ENCODE data around the gene CTXN3. TPM values are rescaled to one million over a fixed set of nuclear protein-coding genes. Genes with fewer than 3 reads are reported as not detected.

The CTXN3 gene
- total and polyA plus RNA-seq, 4 donors, result not detected

DNA sequence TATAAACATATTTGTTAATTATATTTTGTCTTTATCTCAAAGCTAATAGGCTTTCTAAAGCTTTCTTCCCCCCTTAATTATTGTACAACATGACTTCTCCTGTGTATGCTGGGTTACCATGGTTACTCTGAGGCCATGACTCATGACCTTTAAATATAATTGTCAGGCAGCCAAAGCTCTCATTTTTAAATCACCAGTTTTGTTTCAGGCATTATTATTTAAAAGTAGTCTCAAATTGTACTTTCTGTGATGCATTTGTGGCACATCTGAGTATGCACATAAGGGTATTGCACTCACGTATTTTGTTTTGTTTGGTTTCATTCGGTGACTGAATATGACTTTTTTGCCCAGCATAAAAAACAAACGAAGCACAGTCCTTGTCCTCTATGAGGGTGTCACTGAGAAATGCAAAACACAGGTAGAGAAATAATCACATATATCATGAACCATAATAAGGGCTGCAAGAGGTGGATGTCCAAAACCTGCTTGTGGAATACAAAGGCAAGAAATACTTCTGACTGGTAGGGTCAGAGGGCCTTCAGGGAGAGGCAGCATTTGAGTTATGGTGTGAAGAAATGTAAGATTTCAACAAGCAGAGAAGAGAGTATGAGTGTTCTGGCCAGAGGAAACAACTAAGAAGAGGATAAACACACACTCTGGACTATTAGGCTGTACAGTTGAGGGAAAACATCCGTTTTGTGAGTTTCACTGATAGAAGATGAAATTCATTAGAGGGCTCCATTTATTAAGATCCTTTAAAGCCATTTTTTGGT, 56.4 kb downstream of the CTXN3 start:
- H3K9me3 ChIP-seq (ENCODE audit: control insufficient read depth in 4 of 4, insufficient read depth in 3 of 4, low read length in 3 of 4), result no peaks in the 10 kb centered on the region
- no peak overlapping the region for H3K4me3 ChIP-seq
- TF ChIP-seq, protein P1, sequence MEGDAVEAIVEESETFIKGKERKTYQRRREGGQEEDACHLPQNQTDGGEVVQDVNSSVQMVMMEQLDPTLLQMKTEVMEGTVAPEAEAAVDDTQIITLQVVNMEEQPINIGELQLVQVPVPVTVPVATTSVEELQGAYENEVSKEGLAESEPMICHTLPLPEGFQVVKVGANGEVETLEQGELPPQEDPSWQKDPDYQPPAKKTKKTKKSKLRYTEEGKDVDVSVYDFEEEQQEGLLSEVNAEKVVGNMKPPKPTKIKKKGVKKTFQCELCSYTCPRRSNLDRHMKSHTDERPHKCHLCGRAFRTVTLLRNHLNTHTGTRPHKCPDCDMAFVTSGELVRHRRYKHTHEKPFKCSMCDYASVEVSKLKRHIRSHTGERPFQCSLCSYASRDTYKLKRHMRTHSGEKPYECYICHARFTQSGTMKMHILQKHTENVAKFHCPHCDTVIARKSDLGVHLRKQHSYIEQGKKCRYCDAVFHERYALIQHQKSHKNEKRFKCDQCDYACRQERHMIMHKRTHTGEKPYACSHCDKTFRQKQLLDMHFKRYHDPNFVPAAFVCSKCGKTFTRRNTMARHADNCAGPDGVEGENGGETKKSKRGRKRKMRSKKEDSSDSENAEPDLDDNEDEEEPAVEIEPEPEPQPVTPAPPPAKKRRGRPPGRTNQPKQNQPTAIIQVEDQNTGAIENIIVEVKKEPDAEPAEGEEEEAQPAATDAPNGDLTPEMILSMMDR (IDR thresholded peaks at IDR 0.05; ENCODE audit: control extremely low read depth, extremely low read depth), result no peak
- H3K9ac ChIP-seq (ENCODE audit: insufficient read depth in 1 of 2, low read length in 2 of 2), result no peak overlapping the region
- peaks cover 0 to 17% (median 0%) of the 10 kb centered on the region in 5 donors for H3K4me1 ChIP-seq (ENCODE audit: control insufficient read depth in 5 of 5, insufficient read depth in 5 of 5, low read length in 5 of 5)
- H3K27me3 ChIP-seq (ENCODE audit: control insufficient read depth in 3 of 3, insufficient read depth in 3 of 3, low read length in 2 of 3), result no peaks in the 10 kb centered on the region
- H3K27ac ChIP-seq (ENCODE audit: low read depth in 1 of 2, low read length in 1 of 2), result peak overlapping the region in 1 of 2 donors; percentile 45
- no peak for ATAC-seq (ENCODE audit: insufficient read depth, low FRiP score)
- peak in 2 of 3 donors; percentile 52 to 54 for DNase-seq
- WGBS, 2 donors, result 58 to 73% methylated on average over 4 of the region's 4 CpGs
- peaks cover 0 to 3% (median 0%) of the 10 kb centered on the region in 4 donors for H3K36me3 ChIP-seq (ENCODE audit: control insufficient read depth in 4 of 4, insufficient read depth in 4 of 4, low read length in 4 of 4)

DNA sequence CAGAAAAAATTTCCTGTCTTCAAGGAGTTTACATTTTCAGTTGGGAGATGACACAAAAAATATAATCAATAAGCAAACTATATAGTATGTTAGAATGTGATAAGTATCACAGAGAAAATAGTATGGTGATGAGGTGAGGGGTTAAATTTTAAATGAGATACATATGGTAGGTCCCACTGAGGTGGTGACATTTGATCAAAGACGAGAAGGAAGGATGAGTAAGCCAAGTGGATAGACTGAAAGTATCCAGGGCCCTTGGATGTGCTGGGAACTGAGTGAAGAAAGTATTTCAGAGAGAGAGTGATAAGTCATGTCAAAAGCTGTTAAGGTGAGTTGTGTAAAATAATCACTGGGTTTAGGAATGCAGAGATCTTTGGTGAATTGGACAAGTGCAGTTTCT, 57.8 kb downstream of the CTXN3 start:
- peaks cover 0 to 17% (median 0%) of the 10 kb centered on the region in 5 donors for H3K4me1 ChIP-seq (ENCODE audit: control insufficient read depth in 5 of 5, insufficient read depth in 5 of 5, low read length in 5 of 5)
- WGBS, 2 donors, result 74 to 89% methylated on average over 1 of the region's 1 CpG
- DNase-seq (no peak), ATAC-seq (ENCODE audit: insufficient read depth, low FRiP score) (no peak)
- TF ChIP-seq, protein P1 (IDR thresholded peaks at IDR 0.05; ENCODE audit: control extremely low read depth, extremely low read depth), result no peak
- no peaks in the 10 kb centered on the region for H3K27me3 ChIP-seq (ENCODE audit: control insufficient read depth in 3 of 3, insufficient read depth in 3 of 3, low read length in 2 of 3)
- H3K4me3 ChIP-seq, result no peak overlapping the region
- H3K36me3 ChIP-seq (ENCODE audit: control insufficient read depth in 4 of 4, insufficient read depth in 4 of 4, low read length in 4 of 4), result peaks cover 0 to 3% (median 0%) of the 10 kb centered on the region in 4 donors
- no peaks in the 10 kb centered on the region for H3K9me3 ChIP-seq (ENCODE audit: control insufficient read depth in 4 of 4, insufficient read depth in 3 of 4, low read length in 3 of 4)
- no peak overlapping the region for H3K9ac ChIP-seq (ENCODE audit: insufficient read depth in 1 of 2, low read length in 2 of 2)
- peak overlapping the region in 1 of 2 donors; percentile 9 for H3K27ac ChIP-seq (ENCODE audit: low read depth in 1 of 2, low read length in 1 of 2)

DNA sequence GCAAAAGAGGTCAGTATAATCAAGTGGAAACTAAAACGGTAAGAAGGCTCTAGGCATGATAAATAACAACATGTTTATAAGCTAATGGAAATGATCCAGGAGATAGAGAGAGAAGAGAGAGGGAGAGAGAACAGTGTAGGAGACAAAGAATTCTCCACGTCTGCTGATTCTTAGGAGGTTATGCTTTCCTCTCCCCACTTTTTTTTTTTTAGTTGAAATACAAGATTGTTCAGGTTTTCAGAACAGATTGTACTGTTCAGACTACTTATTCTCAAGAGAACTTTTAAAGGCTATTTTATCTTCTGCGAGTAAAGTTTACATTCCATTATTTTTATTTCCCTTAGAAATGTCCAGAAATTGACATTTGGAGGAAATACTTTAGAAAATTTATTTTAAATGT, 58.3 kb downstream of the CTXN3 start:
- no peak for DNase-seq
- Histone ChIP-seq H3K27me3 (ENCODE audit: control insufficient read depth in 3 of 3, insufficient read depth in 3 of 3, low read length in 2 of 3) (no peaks in the 10 kb centered on the region), H3K4me1 (ENCODE audit: control insufficient read depth in 5 of 5, insufficient read depth in 5 of 5, low read length in 5 of 5) (peaks cover 0 to 13% (median 0%) of the 10 kb centered on the region in 5 donors), H3K36me3 (ENCODE audit: control insufficient read depth in 4 of 4, insufficient read depth in 4 of 4, low read length in 4 of 4) (peaks cover 0 to 3% (median 0%) of the 10 kb centered on the region in 4 donors), H3K9ac (ENCODE audit: insufficient read depth in 1 of 2, low read length in 2 of 2) (no peak overlapping the region), H3K27ac (ENCODE audit: low read depth in 1 of 2, low read length in 1 of 2) (peak overlapping the region in 1 of 2 donors; percentile 9), H3K4me3 (no peak overlapping the region), H3K9me3 (ENCODE audit: control insufficient read depth in 4 of 4, insufficient read depth in 3 of 4, low read length in 3 of 4) (no peaks in the 10 kb centered on the region)
- WGBS, 2 donors, result 47 to 70% methylated on average over 3 of the region's 3 CpGs
- TF ChIP-seq, protein P1 (IDR thresholded peaks at IDR 0.05; ENCODE audit: control extremely low read depth, extremely low read depth), result no peak
- no peak for ATAC-seq (ENCODE audit: insufficient read depth, low FRiP score)

Other genes starting within 250 kb of the CTXN3 start
- gene PRRC1, start 131.4 kb upstream of the CTXN3 start, total RNA-seq, result 10 to 100 TPM; 56.8 to 88.1 TPM
- gene PRRC1, start 131.4 kb upstream of the CTXN3 start, polyA plus RNA-seq, result 10 to 100 TPM; 22.9 to 25.0 TPM
- gene CCDC192, start 54.3 kb downstream of the CTXN3 start, total RNA-seq, result under 1 TPM in 1 of 2 donors, not detected in 1; 0.40 TPM
- gene CCDC192, start 54.3 kb downstream of the CTXN3 start, polyA plus RNA-seq, result under 1 TPM; 0.08 to 0.47 TPM

Data from lung (tissue), 12 donors.